HG03045 (cell line): ENCODE data around the gene DLX4.

Source experiments
- ATAC-seq: cut with Tn5 transposase; IDR thresholded peaks from one replicate; pipeline ENCODE4 v1.9.1; 2021; ENCODE audit warnings: mild to moderate bottlenecking, moderate library complexity; ENCODE audit not compliant: unreplicated experiment

Gene DLX4

GRCh38 chr17:49967621-49968404 is 1.2 kb upstream of the DLX4 start:
- ATAC-seq = no peak

DNA sequence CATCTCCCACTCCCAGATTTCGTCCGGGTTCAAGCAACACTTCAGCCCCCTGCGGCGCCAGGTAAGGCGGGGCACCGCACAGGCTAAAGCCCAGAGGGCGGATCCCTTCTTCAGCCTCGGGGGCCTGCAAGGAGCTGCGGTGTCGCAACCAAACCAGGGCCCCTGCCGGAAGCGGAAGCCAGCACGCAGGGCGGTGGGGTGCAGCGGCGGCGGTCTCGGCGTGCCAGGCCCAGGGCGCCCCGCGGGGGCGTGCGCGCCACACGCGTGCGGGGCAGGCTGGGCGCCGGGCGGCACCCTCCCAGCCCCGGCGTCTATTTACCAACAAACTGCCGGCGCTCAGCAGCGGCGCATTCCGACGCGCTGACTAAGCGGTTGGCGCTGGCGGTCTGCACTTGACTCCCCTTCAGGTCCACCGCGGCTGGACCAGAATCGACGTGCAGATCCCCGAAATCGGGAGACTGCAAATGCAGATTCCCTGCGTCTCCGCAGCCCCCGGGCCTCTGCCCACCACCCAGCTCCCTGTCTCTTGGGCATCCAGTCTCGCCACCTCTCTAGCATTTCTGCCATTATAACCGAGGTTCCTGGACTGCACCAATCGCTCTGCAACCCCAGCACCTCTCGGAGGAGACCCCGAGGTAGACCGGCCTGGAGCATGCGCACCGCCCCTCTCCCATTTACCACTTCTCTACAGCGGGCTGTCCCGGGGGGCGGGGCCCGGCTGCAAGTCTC is 421 bp upstream of the DLX4 start:
- ATAC-seq = peak; percentile 50

DNA sequence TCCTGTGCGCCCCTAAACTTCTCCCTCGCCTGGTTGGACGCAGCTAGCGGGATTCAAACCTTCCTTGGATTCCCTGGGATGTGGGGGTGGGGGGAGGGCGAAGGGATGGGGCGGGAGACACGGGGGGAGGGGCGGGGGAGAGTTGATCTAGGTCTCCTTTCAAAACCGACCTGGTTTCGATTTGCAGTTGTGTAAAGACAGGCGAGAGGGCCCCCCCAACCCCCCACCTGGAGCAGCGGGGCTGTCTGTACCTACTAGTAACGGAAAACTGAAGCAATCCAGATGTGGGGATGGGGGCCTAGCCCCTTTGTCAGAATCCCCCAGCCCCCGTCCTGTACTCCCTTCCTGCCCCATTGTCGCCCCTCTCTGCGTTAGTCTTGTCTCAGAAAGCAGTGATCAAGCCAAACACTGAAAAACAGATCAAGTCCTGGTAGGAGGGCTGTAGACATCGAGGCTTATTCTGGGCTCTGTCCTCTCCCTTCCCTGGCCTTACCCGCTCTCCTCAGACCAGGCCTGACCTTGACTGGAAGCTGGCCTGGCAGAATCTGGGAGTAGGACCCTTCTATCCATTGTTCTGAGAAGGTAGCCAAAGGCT is 902 bp downstream of the DLX4 start:
- no peak for ATAC-seq

- no peak for ATAC-seq
Observed at GRCh38 chr17:49970498-49970897, 1.5 kb downstream of the DLX4 start.

DNA sequence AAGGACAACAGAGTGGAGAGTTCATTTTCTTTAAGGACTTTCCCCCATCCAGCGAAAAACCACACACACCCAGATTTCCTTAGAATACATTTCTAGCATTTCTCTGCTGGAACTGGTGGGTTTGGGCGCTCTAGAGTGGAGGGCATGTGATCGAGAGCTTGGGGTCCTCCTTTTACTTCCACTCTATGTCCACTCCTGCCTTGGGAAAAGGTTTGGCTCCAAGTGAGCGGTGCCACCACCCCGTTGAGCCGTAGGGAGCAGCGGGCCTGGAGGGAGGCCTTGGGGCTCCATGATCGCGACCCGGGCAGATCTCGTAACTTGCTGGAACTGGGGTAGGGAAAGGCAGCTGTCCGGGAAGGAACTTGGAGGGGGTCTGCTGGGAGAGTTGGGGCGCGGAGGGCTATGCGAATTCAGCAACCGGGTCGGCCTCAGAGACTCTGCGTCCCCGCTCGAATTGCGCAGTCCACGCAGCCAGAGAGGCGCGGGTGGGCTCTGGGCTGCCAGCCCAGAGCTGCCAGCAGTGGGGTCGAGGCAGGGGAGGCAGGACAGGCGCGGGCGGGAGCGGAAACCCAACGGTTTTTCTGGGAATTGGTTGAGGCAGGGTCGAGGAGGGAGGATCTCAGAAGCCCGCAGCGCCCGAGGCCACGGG is 2.3 kb downstream of the DLX4 start:
- no peak for ATAC-seq

- no peak for ATAC-seq
Observed at GRCh38 chr17:49971848-49972485, 3.0 kb downstream of the DLX4 start.

- no peak for ATAC-seq
Observed at GRCh38 chr17:49972486-49973270, 3.7 kb downstream of the DLX4 start.

DNA sequence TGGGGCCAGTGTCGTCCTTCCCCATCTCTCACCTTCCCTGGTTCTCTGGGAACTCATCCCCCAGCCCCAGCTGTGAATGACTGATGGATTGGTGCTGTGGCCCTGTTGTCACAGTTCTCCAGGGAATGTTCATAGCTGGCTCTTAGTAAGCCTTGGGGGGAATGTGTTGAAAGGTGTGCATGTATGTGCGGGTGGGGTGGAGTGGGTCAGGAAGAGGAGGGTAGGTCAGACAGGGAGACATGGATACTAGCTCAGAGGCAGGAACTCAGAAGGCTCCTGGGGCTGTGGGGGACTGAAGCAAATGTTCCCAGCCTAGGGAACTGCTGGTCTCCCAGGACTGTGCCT is 4.3 kb downstream of the DLX4 start:
- ATAC-seq = no peak

DNA sequence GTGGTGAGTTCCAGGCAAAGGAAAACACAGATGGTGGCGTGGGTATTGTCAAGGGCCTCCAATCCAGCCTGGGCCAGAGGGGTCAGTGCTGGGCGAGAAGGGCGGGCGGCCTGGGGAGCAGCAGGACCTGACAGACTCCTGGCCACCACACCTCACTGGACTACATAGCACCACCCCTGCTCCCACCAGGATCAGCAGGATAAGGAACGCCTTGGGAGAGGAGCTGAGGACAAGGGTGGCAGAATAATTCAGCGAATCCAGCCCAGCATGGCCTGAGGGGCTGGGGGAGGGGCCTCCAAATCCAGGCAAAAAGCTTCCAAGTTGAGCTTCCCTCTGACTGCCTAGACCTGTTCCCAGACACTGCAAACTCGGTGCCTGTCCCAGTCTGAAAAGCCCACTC is 6.5 kb downstream of the DLX4 start:
- no peak for ATAC-seq

GRCh38 chr17:49976163-49976827 is 7.3 kb downstream of the DLX4 start:
- no peak for ATAC-seq

DNA sequence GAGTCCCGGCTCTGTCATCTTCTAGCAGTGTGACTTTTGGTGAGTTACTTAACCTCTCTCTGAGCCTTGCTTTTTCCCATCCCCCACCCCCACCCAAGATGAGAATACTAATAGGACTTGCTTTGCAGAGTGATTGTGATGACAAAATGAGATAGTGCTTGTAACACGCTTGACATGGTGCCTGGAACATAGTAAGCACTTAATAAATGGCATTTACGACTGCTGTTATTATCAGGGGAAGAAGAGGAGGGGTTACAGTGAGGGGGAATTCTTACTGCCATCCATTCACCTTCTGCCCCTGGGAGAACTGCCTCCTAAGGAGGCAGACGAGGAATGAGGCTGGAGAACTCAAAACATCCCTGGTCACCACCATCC is 7.8 kb downstream of the DLX4 start:
- no peak for ATAC-seq

- no peak for ATAC-seq
Observed at GRCh38 chr17:49977463-49978389, 8.7 kb downstream of the DLX4 start.

GRCh38 chr17:49978501-49978900 is 9.5 kb downstream of the DLX4 start:
- ATAC-seq = no peak

GRCh38 chr17:49979748-49980479 is 10.9 kb downstream of the DLX4 start:
- ATAC-seq = no peak

- no peak for ATAC-seq
Observed at GRCh38 chr17:49980703-49981197, 11.8 kb downstream of the DLX4 start.

GRCh38 chr17:49984283-49984682 is 15.3 kb downstream of the DLX4 start:
- ATAC-seq = no peak

DNA sequence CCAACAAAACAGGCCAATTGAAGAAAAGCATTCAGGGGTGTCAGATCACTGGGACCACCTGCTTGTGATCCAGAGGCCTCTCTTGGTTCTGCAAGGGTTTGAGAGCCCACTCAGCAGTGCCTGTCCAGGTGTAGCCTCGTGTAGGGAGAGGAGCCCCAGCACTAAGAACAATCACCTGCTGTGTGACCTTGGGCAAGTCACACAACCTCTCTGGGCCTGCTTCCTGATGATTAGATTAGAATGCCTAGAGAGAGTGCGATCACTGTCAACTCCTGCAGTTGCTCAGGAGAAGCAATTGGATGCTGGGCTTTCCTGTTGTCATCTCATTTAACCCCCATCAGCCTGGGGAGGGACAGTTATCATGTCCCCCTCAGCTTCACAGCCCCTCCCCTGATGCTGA is 15.8 kb downstream of the DLX4 start:
- no peak for ATAC-seq
